Measurements from ENCODE around the gene UNC5CL.

UNC5CL gene

DNA sequence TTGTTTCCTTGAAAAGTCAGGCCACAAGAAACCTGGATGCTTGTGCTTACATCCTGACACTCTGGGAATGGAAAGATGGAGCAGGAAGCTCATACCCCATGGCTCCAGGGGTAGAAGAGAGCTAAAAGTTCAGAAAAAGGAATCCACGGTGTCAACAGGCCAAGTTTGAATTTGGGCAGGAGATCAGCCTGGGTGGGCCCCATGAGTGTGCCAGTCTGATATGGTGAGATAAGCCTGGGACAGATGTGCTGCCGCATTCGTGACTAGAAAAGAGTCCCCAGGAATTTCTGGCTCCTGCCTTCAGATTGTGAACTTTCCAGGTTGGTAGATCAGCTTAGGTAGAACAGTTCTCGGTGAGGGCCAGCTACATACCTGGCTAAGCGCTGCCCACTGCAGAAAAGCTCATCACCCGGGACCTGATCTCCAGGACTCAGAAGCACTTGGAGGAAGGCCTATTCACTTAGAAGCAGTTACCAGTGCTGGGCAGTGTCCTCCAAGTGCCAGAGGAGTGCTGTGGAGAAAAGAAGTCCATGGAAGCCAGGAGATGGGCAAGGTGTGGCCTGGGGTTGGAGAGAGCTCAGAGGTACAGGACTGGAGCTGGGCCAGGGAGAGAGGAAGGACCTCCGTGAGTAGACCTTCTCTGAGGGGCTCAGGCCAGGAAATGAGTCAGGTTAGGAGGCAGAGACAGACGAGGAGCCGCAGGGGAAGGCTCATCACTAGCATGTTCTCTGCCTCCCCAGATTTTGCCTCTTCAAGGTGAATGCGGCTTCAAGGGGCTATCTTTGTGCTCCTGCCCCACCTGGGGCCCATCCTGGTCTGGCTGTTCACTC lies 3.4 kb upstream of the UNC5CL start, which contains the start of gene TSPO2:
TSPO2 (plus strand) TSS at position 242 of the 830 bp plus-strand sequence; CDS start at position 761, 519 bp downstream.
- Histone ChIP-seq H3K27ac (ENCODE audit: low read depth, low read length) (no peak within 1 kb of the TSS), H3K9me3 (ENCODE audit: insufficient read depth, low read length) (no peaks in the 10 kb centered on the region), H3K27me3 (ENCODE audit: low read length) (no peaks in the 10 kb centered on the region), H3K9me2 (replicated peaks; ENCODE audit: insufficient read depth, low read length) (no peaks in the 10 kb centered on the region), H3K9ac (ENCODE audit: low read length) (no peak within 1 kb of the TSS), H4K20me1 (ENCODE audit: low read depth, low read length) (no peaks in the 10 kb centered on the region), H3F3A (ENCODE audit: insufficient read depth) (no peaks in the 10 kb centered on the region), H3K36me3 (ENCODE audit: low read length) (no peaks in the 10 kb centered on the region), H3K4me3 (ENCODE audit: insufficient read depth, low read length, poor library complexity, severe bottlenecking) (no peak within 1 kb of the TSS), H3K79me2 (ENCODE audit: insufficient read depth, low read length) (no peaks in the 10 kb centered on the region), H3K4me2 (ENCODE audit: low read depth, low read length, poor library complexity, severe bottlenecking) (no peak within 1 kb of the TSS), H2AFZ (ENCODE audit: low read depth, low read length, severe bottlenecking) (no peak within 1 kb of the TSS)
- TF ChIP-seq, protein P1, sequence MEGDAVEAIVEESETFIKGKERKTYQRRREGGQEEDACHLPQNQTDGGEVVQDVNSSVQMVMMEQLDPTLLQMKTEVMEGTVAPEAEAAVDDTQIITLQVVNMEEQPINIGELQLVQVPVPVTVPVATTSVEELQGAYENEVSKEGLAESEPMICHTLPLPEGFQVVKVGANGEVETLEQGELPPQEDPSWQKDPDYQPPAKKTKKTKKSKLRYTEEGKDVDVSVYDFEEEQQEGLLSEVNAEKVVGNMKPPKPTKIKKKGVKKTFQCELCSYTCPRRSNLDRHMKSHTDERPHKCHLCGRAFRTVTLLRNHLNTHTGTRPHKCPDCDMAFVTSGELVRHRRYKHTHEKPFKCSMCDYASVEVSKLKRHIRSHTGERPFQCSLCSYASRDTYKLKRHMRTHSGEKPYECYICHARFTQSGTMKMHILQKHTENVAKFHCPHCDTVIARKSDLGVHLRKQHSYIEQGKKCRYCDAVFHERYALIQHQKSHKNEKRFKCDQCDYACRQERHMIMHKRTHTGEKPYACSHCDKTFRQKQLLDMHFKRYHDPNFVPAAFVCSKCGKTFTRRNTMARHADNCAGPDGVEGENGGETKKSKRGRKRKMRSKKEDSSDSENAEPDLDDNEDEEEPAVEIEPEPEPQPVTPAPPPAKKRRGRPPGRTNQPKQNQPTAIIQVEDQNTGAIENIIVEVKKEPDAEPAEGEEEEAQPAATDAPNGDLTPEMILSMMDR (IDR thresholded peaks at IDR 0.05; ENCODE audit: insufficient read depth, low read length, poor library complexity, severe bottlenecking), result no peak
- no peak for TF ChIP-seq EZH2phosphoT487 (conservative IDR thresholded peaks at IDR 0.05; ENCODE audit: low read length)

- no peaks in the 10 kb centered on the region for H3F3A ChIP-seq (ENCODE audit: insufficient read depth)
- H3K27ac ChIP-seq (ENCODE audit: low read depth, low read length), result no peak overlapping the region
- no peaks in the 10 kb centered on the region for H3K36me3 ChIP-seq (ENCODE audit: low read length)
- H2AFZ ChIP-seq (ENCODE audit: low read depth, low read length, severe bottlenecking), result no peak overlapping the region
- no peaks in the 10 kb centered on the region for H3K9me3 ChIP-seq (ENCODE audit: insufficient read depth, low read length)
- H3K27me3 ChIP-seq (ENCODE audit: low read length), result no peaks in the 10 kb centered on the region
- no peaks in the 10 kb centered on the region for H3K9me2 ChIP-seq (replicated peaks; ENCODE audit: insufficient read depth, low read length)
- no peak overlapping the region for H3K4me3 ChIP-seq (ENCODE audit: insufficient read depth, low read length, poor library complexity, severe bottlenecking)
- no peaks in the 10 kb centered on the region for H3K79me2 ChIP-seq (ENCODE audit: insufficient read depth, low read length)
- no peaks in the 10 kb centered on the region for H4K20me1 ChIP-seq (ENCODE audit: low read depth, low read length)
- TF ChIP-seq, protein P1 (IDR thresholded peaks at IDR 0.05; ENCODE audit: insufficient read depth, low read length, poor library complexity, severe bottlenecking), result no peak
- TF ChIP-seq EZH2phosphoT487 (conservative IDR thresholded peaks at IDR 0.05; ENCODE audit: low read length), result no peak
- no peak overlapping the region for H3K4me2 ChIP-seq (ENCODE audit: low read depth, low read length, poor library complexity, severe bottlenecking)
- no peak overlapping the region for H3K9ac ChIP-seq (ENCODE audit: low read length)
These were observed 2.0 kb upstream of the UNC5CL start for GRCh38 chr6:41040940-41041536.

DNA sequence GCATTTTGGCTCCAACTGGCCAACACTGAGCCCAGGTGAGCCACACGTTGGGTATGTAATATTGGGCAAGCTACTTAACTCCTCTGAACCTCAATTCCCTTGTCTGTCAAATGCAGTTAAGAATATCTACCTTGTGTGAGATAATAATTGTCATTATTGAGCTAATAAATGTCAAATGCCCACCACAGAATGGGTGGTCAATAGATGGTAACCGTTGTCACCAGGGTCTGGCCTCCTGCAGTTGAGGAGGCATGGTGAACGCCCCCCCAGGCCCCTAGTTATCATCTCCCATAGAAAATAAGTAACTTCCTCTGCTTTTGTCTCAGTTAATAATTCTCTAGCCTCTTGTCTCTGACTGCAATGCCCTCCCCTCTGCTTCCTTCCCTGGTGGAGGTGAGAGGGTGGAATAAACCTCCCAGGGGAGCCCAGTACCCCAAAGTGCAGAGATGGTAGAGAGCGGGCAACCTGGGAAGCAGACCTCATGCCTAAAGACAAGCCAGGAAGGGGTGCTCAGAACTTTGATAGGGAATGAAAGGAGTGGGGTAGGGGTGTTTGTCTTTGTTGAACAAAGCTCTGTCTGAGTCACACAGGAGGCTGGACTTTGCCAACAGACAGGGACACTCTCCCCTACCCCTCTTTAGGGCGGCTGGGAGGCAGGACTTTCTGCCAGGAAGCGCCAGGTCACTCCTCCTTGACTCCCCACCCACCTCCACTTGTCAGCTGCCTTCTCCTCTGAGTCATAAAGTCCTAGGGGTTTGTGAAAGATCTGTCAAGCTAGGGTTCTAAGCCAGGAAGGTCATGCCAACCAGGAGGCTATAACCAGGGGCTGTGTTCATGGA lies 1.3 kb upstream of the UNC5CL start:
- Histone ChIP-seq H3K36me3 (ENCODE audit: low read length) (no peaks in the 10 kb centered on the region), H3K27me3 (ENCODE audit: low read length) (no peaks in the 10 kb centered on the region), H3K4me3 (ENCODE audit: insufficient read depth, low read length, poor library complexity, severe bottlenecking) (no peak overlapping the region), H3K9me3 (ENCODE audit: insufficient read depth, low read length) (no peaks in the 10 kb centered on the region), H4K20me1 (ENCODE audit: low read depth, low read length) (no peaks in the 10 kb centered on the region), H3K79me2 (ENCODE audit: insufficient read depth, low read length) (no peaks in the 10 kb centered on the region), H3K27ac (ENCODE audit: low read depth, low read length) (no peak overlapping the region), H2AFZ (ENCODE audit: low read depth, low read length, severe bottlenecking) (no peak overlapping the region), H3K4me2 (ENCODE audit: low read depth, low read length, poor library complexity, severe bottlenecking) (no peak overlapping the region), H3K9ac (ENCODE audit: low read length) (no peak overlapping the region), H3K9me2 (replicated peaks; ENCODE audit: insufficient read depth, low read length) (no peaks in the 10 kb centered on the region), H3F3A (ENCODE audit: insufficient read depth) (no peaks in the 10 kb centered on the region)
- TF ChIP-seq, protein P1 (IDR thresholded peaks at IDR 0.05; ENCODE audit: insufficient read depth, low read length, poor library complexity, severe bottlenecking), result no peak
- no peak for TF ChIP-seq EZH2phosphoT487 (conservative IDR thresholded peaks at IDR 0.05; ENCODE audit: low read length)

All from SU-DHL-6 (cell line).